CD1c-positive myeloid dendritic cell (primary cell): ENCODE data around the gene SERINC5.
"Not testable (repeated sequence)": the region's sequence is repeated elsewhere in the genome, so short reads cannot be mapped to it uniquely, and the experiment has no call there.

ENCODE experiments used
- DNase-seq: peaks from one replicate; pipeline ENCODE4 v3.0.0-alpha.2; 2016; ENCODE audit errors: extremely low spot score

Gene SERINC5

GRCh38 chr5:80198399-80198798 lies 57.4 kb downstream of the SERINC5 start:
- DNase-seq: no peak

- no peak for DNase-seq
Measured at GRCh38 chr5:80195837-80196400, 59.9 kb downstream of the SERINC5 start.

- no peak for DNase-seq
Measured at GRCh38 chr5:80194468-80194867, 61.4 kb downstream of the SERINC5 start.

- no peak for DNase-seq
Measured at GRCh38 chr5:80193401-80193800, 62.4 kb downstream of the SERINC5 start.

- DNase-seq: no peak
Measured at GRCh38 chr5:80192507-80193241, 63.2 kb downstream of the SERINC5 start.

GRCh38 chr5:80191991-80192398 lies 63.9 kb downstream of the SERINC5 start:
- DNase-seq: no peak

GRCh38 chr5:80191397-80191796 lies 64.5 kb downstream of the SERINC5 start:
- DNase-seq: no peak

- peak; percentile 32 for DNase-seq
Measured at GRCh38 chr5:80190960-80191359, 64.9 kb downstream of the SERINC5 start.

- no peak for DNase-seq
Measured at GRCh38 chr5:80189701-80190100, 66.1 kb downstream of the SERINC5 start.

- no peak for DNase-seq
Measured at GRCh38 chr5:80189201-80189600, 66.6 kb downstream of the SERINC5 start.

GRCh38 chr5:80187421-80188090 lies 68.3 kb downstream of the SERINC5 start:
- DNase-seq: peak; percentile 63

- DNase-seq: not testable (repeated sequence)
Measured at GRCh38 chr5:80185535-80185934, 70.3 kb downstream of the SERINC5 start.

GRCh38 chr5:80185095-80185494 lies 70.8 kb downstream of the SERINC5 start:
- no peak for DNase-seq

GRCh38 chr5:80184235-80185023 lies 71.4 kb downstream of the SERINC5 start:
- DNase-seq: no peak

- not testable (repeated sequence) for DNase-seq
Measured at GRCh38 chr5:80183728-80184234, 72.1 kb downstream of the SERINC5 start.

GRCh38 chr5:80182809-80183580 lies 72.9 kb downstream of the SERINC5 start:
- DNase-seq: no peak

GRCh38 chr5:80181618-80182211 lies 74.1 kb downstream of the SERINC5 start:
- peak; percentile 29 for DNase-seq

- no peak for DNase-seq
Measured at GRCh38 chr5:80177236-80177635, 78.6 kb downstream of the SERINC5 start.

- no peak for DNase-seq
Measured at GRCh38 chr5:80175337-80175736, 80.5 kb downstream of the SERINC5 start.

- no peak for DNase-seq
Measured at GRCh38 chr5:80174790-80175189, 81.1 kb downstream of the SERINC5 start.
